RCC 7860 (cell line): ENCODE data around the gene KIAA0930.
"Not testable (repeated sequence)": the region's sequence is repeated elsewhere in the genome, so short reads cannot be mapped to it uniquely, and the experiment has no call there.

Experiments used
- DNase-seq: peaks from one replicate; pipeline ENCODE4 v3.0.0-alpha.2; 2015; ENCODE audit warnings: low spot score
- FAIRE-seq: peaks from 2 replicates; lab custom pipeline; 2012; peaks lifted over from hg19 to GRCh38; lab: Jason Lieb, UNC

Gene KIAA0930

DNA sequence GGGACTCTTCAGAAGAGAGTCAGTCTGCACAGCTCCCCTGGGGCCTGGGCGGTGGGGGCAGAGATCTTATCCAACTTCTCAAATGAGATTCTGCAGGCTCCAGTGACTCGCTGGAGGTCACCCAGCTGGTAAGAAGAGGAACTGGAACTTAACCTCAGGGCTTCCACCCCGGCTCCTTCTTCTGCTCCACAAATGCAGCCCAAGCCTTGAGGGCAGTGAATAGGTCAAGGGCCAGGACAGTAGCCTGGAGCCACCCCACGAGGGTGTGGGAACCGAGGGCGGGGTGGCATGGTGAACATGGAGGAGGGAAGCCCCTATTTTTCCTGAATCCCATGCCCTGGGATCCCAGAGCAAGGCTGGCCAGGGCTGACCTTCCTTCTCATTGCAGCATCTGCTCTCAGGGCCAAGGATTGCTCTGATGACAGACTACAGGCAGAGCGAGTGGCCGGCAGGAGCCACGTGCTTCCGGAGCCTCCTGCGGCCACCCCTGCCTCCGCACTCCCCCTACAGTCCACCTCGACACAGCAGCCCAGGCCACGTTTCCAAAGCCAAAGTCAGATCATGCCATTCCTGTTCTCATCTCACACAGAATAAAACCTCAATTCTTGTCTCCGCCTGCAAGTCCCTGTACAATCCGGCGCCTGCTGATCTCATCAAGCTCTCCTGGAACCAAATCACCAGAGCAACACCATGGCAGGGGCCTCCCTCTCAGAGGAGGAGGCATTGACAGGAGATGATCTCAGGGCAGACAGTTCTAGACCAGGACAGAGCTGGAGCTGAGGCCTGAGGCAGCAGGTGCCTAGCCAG, 23.0 kb upstream of the KIAA0930 start:
- FAIRE-seq, result no peak
- DNase-seq, result peak; percentile 52

DNA sequence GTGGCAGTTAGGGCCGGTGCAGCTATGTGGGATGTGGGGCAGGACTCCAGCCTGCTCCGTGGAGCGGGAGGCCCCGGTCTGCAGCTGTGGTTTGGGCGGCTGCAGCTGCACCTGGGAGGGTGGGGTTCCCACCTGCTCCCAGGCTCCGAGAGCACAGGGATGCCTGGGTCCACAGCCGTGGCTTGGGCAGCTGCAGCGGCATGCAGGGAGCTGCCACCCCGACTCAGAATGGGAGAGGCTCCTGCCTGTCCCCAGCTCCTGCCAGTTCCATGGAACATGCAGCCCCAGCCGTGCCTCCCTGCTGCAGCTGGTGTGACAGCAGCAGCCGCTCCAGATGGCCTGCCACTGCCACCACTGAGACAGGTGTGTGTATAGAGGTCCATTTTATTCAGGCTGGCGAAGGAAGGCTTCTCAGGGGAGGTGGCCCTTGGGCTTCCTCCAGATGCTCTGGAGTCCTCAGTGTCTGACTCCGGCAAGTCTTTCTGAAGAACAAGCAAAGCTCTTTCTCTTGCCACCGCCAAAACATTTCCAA, 22.3 kb upstream of the KIAA0930 start:
- FAIRE-seq (no peak), DNase-seq (no peak)

DNA sequence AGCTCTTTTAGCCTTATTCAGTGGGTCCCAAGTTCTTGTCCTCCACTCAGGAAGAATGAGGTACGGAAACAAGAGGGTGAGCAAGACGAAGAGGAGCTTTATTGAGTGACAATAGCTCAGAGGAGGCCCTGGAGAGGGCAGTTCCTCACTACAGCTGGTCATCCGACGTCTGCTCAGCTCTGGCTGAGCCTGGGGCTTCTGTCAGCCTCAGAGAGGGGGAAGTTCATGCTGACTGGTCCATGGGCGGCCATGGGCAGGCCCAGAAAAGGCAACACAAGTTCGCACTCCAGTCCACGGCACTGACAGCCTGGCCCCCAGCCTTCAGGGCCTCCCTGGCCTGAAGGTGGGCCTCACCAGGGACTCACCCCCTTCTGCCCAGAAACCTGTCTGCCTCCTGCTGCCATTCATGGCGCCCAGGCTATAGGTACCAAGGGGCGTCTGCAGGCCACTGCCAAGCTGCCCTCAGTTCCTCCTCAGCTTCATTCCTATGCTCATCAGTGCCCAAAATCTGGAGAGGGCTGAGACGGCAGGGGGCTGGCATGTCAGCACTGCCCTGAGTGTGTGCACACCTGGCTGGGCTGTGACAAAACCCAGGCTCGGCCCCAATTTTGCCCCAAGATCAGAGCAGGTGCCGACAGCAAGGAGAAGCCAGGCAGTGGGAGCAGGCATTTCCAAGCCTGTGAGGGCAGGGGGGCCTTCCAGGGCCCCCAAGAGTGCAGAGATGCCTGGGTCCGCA, 21.7 kb upstream of the KIAA0930 start:
- FAIRE-seq (no peak), DNase-seq (no peak)

DNA sequence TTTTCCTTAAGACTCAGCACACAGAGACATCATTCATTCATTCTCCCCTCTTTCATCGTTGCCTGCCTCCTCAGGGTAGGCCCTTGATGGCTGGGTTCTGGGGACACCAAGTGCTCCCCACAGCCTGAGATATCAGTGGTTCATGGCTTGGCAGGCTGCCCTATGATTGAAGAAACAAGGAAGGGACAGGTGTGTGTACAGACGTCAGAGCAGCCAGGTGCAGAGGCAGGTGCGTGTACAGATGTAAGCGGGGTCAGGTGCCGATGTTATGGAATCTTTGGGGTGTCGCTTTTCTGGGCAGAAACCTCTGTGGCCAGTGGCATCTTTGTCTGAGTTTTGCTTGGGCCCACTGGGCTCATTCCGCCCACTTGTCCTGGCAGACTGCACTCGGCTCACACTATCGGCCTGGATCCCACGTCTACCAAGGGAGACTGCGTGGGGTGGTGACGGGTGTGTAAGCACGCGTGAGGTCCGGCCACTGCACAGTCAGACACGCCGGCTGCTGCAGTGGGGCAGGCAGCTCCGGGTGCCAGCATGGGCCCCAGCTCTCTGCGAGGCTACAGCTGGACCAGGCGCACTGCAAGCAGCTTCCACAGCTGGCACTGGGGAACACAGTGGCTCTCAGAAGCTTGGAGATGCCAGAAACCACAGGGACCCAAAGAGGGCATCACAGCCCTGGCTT, 20.9 kb upstream of the KIAA0930 start:
- FAIRE-seq (no peak), DNase-seq (no peak)

DNA sequence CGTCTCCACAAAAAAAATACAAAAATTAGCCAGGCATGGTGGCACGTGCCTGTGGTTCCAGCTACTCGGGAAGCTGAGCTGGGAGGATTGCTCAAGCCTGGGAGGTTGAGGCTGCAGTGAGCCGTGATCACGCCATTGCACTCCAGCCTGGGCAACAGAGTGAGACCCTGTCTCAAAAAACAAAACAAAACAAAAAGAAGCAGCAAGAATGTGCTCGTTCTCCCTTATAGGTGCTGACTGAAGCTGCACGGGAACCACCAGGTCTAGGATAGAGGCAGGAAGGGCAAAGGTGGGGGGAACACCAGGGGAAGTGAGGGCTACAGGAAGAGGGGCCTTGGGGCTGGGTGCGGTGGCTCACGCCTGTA, 19.7 kb upstream of the KIAA0930 start:
- not testable (repeated sequence) for FAIRE-seq

DNA sequence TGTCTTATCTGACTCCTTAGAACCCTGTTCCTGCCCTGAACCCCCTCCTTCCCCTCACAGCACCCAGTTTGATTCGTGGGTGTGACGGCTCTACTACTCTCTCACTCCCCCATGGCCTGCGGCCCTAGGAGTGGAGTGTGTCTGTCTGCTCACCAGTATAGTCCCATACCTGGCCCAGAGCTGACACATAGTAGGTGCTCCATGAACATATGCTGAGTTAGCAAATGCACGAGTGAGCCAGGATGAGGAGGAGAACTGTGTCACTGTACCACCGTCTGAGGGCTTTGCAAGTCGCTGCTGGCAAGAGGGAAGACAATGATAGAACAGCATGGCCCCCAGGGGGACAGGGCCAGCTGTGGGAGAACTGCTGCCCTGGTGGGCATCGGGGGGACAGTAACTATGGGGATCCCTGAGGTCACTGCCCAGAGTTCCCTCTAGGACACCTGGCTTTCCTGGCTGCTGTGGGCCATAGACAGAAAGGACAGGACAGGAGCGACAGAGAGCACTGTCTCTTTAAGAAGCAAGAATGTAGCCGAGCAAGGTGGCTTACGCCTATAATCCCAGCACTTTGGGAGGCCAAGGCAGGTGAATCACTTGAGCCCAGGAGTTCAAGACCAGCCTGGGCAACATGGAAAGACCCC, 19.2 kb upstream of the KIAA0930 start:
- DNase-seq (no peak), FAIRE-seq (no peak)

More for the DNA sequence above, 19.7 kb upstream of the KIAA0930 start:
- not testable (repeated sequence) for DNase-seq

DNA sequence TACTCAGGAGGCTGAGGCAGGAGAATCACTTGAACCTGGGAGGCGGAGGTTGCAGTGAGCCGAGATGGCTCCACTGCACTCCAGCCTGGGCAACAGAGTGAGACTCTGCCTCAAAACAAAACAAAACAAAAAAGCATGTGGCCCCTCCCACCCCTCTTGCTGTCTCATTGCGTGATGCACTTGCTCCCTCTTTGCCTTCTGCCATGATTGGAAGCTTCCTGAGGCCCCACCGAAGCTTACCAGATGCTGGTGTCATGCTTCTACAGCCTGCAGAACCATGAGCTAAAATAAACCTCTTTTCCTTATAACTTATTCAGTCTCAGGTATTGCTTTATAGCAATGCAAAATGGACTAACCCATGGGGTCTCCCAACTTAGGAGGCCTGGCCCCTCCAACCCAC, 17.2 kb upstream of the KIAA0930 start:
- not testable (repeated sequence) for DNase-seq, FAIRE-seq

DNA sequence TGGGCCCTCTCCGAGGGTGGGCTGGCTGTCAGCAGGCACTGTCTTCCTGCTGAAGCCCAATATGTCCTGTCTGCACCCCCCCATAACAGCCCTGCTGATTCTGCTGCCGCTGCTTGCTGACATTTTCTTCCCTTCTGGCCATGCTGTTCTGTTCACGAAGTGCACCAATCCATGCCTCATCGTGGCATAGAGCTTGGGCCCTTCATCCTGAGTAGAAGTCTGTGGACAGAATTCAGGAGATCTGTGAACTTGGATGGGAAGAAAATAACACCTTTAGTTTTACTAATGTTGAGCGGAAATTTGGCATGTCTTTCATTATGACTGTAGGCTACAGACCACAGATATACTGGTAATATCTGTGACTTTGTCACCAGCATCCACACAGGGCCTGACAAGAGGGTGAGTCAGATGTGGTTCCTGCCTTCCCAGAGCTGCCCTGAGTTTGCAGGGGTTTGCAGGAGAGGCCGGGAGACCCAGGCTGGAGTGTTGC, 14.1 kb upstream of the KIAA0930 start:
- peak; percentile 47 for DNase-seq
- peak; percentile 31 for FAIRE-seq

DNA sequence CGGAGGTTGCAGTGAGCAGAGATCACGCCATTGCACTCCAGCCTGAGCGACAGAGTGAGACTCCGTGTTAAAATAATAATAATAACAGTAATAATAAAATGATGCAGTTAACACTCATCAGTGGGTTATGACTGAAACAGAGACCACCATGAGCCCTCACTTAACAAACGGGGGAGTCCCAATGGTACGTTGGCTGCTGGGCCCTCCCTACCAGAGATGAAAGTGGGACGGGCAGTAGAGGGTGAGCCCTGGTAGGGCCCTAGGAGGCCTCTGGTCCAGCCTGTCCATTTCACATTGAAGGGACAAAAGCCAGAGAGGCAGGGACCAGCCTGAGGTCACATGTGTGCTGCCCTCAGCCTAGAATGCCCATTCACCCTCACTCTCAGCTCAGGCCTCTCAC, 13.7 kb upstream of the KIAA0930 start:
- DNase-seq, result no peak
- FAIRE-seq, result no peak

DNA sequence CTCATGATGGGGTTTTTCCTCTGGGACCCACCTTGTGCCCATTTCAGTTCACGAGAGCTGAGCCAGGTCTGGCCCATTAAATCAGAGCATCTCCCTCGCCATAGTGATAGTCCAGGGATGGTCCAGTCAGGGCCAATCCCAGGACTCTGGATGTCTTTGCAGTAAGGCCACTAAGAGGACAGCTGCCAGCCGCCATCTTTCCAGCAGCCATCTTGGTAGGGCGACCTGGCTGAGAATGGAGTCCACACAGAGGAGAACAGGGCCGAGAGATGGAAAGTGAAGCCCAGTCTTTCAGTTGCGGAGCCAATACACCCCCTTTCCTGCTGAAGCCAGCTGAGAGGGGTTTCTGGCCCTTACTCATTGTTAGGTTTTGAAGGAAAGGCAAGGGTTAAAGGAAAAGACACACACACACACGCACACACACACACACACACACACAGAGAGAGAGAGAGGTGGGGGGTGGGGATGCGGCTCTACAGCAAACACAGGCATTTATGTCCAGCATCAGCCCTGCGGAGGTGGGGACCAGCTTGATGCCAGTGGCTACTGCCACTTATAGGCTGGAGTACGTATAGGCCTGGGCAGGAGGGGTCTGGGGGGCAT, 12.4 kb upstream of the KIAA0930 start:
- FAIRE-seq (no peak), DNase-seq (no peak)

DNA sequence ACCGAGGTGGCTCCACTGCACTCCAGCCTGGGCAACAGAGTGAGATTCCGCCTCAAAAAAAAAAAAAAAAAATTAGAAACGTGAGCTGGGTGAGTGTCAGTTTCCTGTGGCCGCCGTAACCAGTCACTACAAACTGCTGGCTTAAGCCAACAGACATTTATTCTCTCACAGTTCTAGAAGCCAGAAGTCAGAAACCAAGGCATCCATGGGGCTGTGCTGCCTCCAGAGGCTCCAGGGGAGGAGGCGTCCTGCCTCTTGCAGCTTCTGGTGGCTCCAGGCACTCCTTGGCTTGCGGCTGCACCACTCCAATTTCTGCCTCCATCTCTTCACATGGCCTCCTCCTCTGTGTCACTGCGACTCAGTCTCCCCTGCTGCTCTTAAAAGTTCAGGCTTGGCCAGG, 11.1 kb upstream of the KIAA0930 start:
- FAIRE-seq (no peak), DNase-seq (no peak)

DNA sequence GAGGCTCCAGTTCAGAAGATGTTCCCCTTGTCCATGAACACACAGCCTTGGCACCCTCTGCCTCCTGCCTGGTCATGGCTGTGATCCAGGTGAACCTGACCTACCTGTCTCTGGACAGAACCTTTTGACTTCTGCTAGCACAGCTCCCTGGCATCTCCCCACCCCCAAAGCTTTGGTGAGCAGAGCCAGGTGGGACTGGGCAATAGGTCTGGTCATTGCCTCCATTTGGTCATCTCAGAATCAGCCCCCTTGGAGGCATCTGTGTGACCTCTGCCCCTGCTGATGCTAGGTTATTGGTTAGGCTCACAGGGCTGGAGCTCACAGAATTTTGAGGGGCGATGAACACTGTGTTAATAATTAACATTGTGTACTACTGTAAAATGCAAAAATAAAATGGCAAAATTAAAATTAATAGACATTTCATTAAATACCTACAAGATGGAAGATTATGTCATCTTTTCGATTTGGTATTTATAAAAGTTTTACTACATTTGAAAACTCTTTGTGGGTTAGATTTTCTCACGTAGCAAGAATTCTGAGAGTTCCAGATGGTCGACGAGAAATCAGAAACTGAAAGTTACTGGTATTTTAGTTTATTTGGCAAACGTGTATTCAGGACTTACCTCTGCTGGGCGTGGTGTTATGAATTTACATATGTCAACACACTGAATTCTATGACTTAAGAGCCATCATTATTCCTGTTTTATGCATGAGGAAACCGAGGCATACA, 8.3 kb upstream of the KIAA0930 start:
- DNase-seq (no peak), FAIRE-seq (no peak)

DNA sequence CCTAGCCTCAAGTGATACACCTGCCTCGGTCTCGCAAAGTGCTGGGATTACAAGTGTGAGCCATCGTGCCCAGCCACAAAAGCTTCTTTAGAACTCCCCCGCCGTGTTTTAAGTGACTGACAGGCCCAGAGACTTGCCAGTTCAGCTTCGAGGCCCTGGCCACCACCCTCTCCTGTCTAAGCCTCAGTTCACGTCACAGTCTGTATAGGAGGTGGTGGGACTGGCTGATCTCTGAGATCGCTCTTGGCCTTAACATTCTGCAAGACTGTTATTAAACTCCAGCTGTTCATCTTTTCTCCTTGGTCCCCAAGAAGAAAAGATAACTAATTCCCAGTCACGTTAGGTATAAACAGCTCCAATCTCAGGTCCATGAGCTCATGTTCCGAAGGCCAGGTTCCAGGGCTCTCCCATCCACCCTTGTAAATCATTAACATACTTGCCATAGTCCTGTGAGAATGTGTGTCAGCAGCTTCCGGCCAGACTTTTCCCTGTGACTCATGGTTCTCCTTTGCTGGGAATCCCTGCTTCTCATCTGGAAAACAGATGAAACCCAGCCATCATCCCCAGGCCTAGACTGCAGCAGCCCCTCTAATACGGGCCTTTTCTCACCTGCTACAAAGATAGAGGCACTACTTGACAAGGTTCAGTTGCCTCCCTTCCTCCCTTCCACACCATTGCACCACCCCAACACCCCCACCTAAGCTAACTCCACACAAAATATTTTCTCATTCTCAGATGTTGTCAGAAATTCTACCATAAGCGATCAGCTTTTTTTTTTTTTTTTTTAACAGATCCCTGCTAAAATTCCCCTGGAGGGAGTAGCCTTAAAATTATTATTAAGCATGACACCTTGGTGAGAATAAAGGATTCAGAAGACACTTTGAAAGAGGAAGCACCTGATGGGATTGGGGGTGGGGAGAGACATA, 5.6 kb upstream of the KIAA0930 start:
- FAIRE-seq (peak; percentile 94), DNase-seq (peak; percentile 97)

DNA sequence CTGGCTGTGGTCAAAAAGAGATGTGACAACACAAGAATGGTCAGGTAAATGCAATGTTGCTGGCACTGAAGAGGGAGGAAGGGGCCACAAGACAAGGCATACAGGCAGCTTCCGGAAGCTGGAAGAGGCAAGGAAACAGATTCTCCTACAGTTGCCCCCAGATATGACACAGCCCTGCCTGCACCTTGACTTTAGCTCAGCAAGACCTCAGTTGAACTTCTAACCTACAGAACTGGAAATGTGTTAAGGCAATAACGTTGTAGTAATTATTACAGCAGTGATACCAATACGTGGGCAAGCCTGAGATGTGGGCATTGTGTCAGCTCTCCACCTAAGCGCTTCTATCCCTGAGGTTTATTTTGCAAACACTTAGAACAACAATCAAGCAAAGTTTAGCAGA, 4.2 kb upstream of the KIAA0930 start:
- FAIRE-seq (no peak), DNase-seq (no peak)

DNA sequence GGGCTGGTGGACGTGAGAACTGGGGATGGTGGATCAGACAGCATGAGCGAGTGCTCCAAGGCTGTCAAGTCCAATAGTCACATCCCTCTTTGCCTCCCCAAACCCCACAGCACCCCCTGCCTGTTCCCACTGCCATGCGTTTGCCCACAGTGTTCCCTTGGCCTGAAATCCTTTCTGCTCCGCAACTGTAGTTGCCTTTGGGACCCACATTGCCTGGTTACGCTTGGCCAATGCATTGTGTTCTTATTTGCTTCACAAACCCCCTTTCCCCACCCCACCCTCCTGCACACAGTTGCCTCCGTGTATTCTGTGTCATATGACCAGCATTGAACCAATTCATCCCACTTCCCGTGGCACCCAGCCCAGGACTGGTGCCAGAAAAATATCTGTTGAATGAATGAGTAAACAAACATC, 2.1 kb upstream of the KIAA0930 start:
- DNase-seq (no peak), FAIRE-seq (no peak)

DNA sequence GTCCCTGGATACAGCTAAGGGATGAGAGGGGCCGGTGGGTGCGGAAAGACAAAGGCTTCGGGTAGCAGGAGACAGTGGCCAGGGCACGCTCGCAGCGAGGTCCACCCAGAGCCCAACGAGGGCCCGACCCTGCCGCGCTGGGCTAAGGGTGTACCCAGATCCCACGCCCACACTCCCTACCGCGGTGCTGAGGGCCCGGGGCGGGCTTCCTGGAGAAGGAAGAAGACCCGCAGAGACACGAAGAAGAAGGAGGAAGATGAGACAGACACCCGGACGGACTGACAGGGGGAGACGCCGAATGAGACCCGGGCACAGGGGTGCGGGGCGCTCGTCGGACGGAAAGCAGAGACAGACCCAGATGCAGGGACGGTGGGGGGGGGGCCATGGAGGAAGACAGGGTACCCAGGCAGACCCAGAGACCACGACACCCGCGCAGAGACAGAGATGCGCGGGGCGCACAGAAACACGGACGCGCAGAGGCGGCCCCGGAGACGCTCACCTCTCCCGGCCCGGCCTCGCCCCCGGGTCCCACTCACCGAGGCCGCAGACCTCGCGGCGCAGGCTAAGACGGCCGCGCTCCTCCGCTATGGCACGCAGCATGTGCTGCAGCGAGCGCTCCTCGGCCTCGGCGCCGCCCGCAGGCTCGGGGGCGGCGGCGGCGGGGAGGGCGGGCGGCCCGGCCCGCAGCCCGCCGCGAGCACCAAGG, 437 bp downstream of the KIAA0930 start:
- DNase-seq (no peak), FAIRE-seq (no peak)

DNA sequence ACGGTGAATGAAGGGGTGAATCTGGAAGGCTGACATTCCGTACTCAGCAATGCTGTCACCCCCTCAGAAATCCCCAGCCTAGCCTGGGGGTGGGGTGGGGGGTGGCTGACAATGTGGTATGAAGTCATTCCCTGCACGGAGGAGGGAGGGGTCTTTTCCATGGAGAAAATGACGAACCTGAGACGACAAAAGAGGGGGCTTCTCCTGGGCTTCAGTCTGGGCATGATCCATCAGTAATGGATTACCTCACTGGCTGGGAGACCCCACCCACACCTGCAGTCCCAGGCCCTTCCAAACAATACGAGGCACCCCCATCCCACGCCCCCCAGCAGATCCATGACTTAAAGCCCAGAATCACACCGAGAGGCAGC, 1.0 kb downstream of the KIAA0930 start:
- FAIRE-seq, result no peak
- DNase-seq, result no peak
